H1 (cell line): ENCODE data around the gene DNAJC21.

Experiments used
- EP300 ChIP-seq, 2 experiments: IDR thresholded peaks; 1 replicate in 1 of 2; 2 replicates in 1 of 2; pipeline ENCODE4 v1.6.1; 2011 to 2012; ENCODE audit warnings: low read depth in 2 of 2, low read length in 2 of 2, mild to moderate bottlenecking in 2 of 2, borderline replicate concordance in 1 of 2, inconsistent platforms in 1 of 2, moderate library complexity in 1 of 2
- HDAC6 ChIP-seq: IDR thresholded peaks from one replicate; pipeline ENCODE4 v1.7.1; 2012; ENCODE audit warnings: low read depth, mild to moderate bottlenecking, inconsistent platforms, low read length, moderate library complexity
- KDM5A ChIP-seq: fragments of 200-600 bp; IDR thresholded peaks from 2 replicates; pipeline ENCODE4 v1.7.1; 2012; ENCODE audit warnings: mild to moderate bottlenecking, low read length, inconsistent platforms, mixed read lengths
- MAFK ChIP-seq: IDR thresholded peaks from 2 replicates; pipeline ENCODE4 v1.6.1; 2012; ENCODE audit warnings: low read depth, mild to moderate bottlenecking, improper control_type of control experiment, low read length
- POLR2A ChIP-seq, 2 experiments: IDR thresholded peaks; 1 replicate in 1 of 2; 2 replicates in 1 of 2; pipeline ENCODE4 v1.6.1; 2011; ENCODE audit warnings: low read depth in 2 of 2, low read length in 2 of 2, mild to moderate bottlenecking in 2 of 2; ENCODE audit errors: control extremely low read depth in 1 of 2
- RAD21 ChIP-seq, 2 experiments: IDR thresholded peaks in 1 of 2; conservative IDR thresholded peaks in 1 of 2; 2 replicates each; pipeline ENCODE4 v1.6.1; 2011; ENCODE audit warnings: low read depth in 2 of 2, low read length in 2 of 2, improper control_type of control experiment in 1 of 2, inconsistent platforms in 1 of 2, mild to moderate bottlenecking in 1 of 2, moderate library complexity in 1 of 2
- RFX5 ChIP-seq: IDR thresholded peaks from 2 replicates; pipeline ENCODE4 v1.6.1; 2011; ENCODE audit warnings: low read depth, low read length, improper control_type of control experiment, borderline replicate concordance
- TF ChIP-seq, protein P1 (sequence below), 3 experiments: IDR thresholded peaks; 1 replicate in 2 of 3; 2 replicates in 1 of 3; pipeline versions ENCODE4 v1.5.1 to v1.6.1; 2011; ENCODE audit warnings: low read length in 3 of 3, mild to moderate bottlenecking in 3 of 3, inconsistent platforms in 2 of 3, low read depth in 1 of 3, moderate library complexity in 1 of 3; ENCODE audit not compliant: insufficient read depth in 1 of 3; ENCODE audit errors: control extremely low read depth in 1 of 3
- TF ChIP-seq, protein P2 (sequence below): IDR thresholded peaks from 2 replicates; pipeline ENCODE4 v1.6.1; 2012; ENCODE audit warnings: inconsistent platforms

DNA sequence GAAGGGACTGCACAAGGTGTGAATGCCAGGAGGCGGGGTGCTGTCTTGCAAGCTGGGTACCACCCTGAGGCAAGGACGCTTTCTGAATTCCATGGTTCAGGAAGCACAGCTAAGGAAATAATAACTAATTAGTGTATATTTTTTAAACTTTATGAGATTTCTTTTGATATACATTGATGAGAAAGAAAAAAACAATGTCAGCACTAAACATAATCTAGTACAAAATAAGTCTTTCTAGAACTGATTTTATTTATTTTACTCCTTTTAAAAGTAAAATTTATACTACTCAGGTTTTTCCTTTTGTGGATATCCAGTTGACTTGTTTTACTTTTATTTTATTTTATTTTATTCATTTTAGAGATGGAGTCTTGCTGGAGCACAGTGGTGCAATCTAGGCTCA lies 3.6 kb downstream of the DNAJC21 start:
- TF ChIP-seq, protein P1, sequence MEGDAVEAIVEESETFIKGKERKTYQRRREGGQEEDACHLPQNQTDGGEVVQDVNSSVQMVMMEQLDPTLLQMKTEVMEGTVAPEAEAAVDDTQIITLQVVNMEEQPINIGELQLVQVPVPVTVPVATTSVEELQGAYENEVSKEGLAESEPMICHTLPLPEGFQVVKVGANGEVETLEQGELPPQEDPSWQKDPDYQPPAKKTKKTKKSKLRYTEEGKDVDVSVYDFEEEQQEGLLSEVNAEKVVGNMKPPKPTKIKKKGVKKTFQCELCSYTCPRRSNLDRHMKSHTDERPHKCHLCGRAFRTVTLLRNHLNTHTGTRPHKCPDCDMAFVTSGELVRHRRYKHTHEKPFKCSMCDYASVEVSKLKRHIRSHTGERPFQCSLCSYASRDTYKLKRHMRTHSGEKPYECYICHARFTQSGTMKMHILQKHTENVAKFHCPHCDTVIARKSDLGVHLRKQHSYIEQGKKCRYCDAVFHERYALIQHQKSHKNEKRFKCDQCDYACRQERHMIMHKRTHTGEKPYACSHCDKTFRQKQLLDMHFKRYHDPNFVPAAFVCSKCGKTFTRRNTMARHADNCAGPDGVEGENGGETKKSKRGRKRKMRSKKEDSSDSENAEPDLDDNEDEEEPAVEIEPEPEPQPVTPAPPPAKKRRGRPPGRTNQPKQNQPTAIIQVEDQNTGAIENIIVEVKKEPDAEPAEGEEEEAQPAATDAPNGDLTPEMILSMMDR (IDR thresholded peaks at IDR 0.05; ENCODE audit: control extremely low read depth in 1 of 3, insufficient read depth in 1 of 3, low read depth in 1 of 3, low read length in 3 of 3): no peak
- TF ChIP-seq POLR2A (IDR thresholded peaks at IDR 0.05; ENCODE audit: control extremely low read depth in 1 of 2, low read depth in 2 of 2, low read length in 2 of 2): no peak
- TF ChIP-seq, protein P2, sequence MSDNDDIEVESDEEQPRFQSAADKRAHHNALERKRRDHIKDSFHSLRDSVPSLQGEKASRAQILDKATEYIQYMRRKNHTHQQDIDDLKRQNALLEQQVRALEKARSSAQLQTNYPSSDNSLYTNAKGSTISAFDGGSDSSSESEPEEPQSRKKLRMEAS: no peak
- TF ChIP-seq RAD21 (IDR thresholded peaks at IDR 0.05 in 1 of 2, conservative IDR thresholded peaks at IDR 0.05 in 1 of 2; ENCODE audit: low read depth in 2 of 2, low read length in 2 of 2): no peak
- no peak for TF ChIP-seq KDM5A
- TF ChIP-seq EP300 (IDR thresholded peaks at IDR 0.05; ENCODE audit: borderline replicate concordance in 1 of 2, low read depth in 2 of 2, low read length in 2 of 2): no peak
- no peak for TF ChIP-seq MAFK
- no peak for TF ChIP-seq RFX5
- no peak for TF ChIP-seq HDAC6
